ENCODE results near the gene GPR78.

Gene GPR78

GRCh38 chr4:8556341-8557150, 23.6 kb upstream of the GPR78 start:
- TF ChIP-seq CTCF (IDR thresholded peaks at IDR 0.05; ENCODE audit: insufficient read depth, low read depth, low read length, missing control alignments) = no peak
- DNase-seq (ENCODE audit: low read depth) = no peak
- H3K4me3 ChIP-seq (ENCODE audit: low read length) = no peak overlapping the region

- DNase-seq (ENCODE audit: low read depth) = no peak
- no peak overlapping the region for H3K4me3 ChIP-seq (ENCODE audit: low read length)
- TF ChIP-seq CTCF (IDR thresholded peaks at IDR 0.05; ENCODE audit: insufficient read depth, low read depth, low read length, missing control alignments) = no peak
These were observed 22.8 kb upstream of the GPR78 start for GRCh38 chr4:8557151-8558076.

GRCh38 chr4:8558080-8558960, 21.9 kb upstream of the GPR78 start:
- no peak for TF ChIP-seq CTCF (IDR thresholded peaks at IDR 0.05; ENCODE audit: insufficient read depth, low read depth, low read length, missing control alignments)
- H3K4me3 ChIP-seq (ENCODE audit: low read length) = no peak overlapping the region
- no peak for DNase-seq (ENCODE audit: low read depth)

- TF ChIP-seq CTCF (IDR thresholded peaks at IDR 0.05; ENCODE audit: insufficient read depth, low read depth, low read length, missing control alignments) = no peak
- H3K4me3 ChIP-seq (ENCODE audit: low read length) = no peak overlapping the region
- DNase-seq (ENCODE audit: low read depth) = no peak
These were observed 21.2 kb upstream of the GPR78 start for GRCh38 chr4:8559011-8559410.

GRCh38 chr4:8559524-8560264, 20.5 kb upstream of the GPR78 start:
- H3K4me3 ChIP-seq (ENCODE audit: low read length) = no peak overlapping the region
- no peak for TF ChIP-seq CTCF (IDR thresholded peaks at IDR 0.05; ENCODE audit: insufficient read depth, low read depth, low read length, missing control alignments)
- DNase-seq (ENCODE audit: low read depth) = no peak
